CD4-positive, alpha-beta memory T cell (primary cell): Measurements from ENCODE around the gene KRT3. TPM values are rescaled to one million over a fixed set of nuclear protein-coding genes. Genes with fewer than 3 reads are reported as not detected.

Experiments used
- CTCF ChIA-PET: fragments of 350-600 bp; sonication (Branson Sonifier 250); formaldehyde crosslinking; loops from one replicate; lab custom pipeline; 2021; ENCODE audit warnings: inconsistent platforms; ENCODE audit not compliant: partially characterized antibody; lab: Charles Lee
- POLR2A ChIA-PET: fragments of 350-600 bp; sonication (Branson Sonifier 250); formaldehyde crosslinking; loops from one replicate; lab custom pipeline; 2021; ENCODE audit not compliant: partially characterized antibody; lab: Charles Lee
- DNase-seq, 5 donors: peaks; one replicate each; pipeline versions ENCODE4 v3.0.0 to v3.0.0-alpha.2; 2020 to 2022; ENCODE audit warnings: mixed read lengths in 1 of 5
- H3K27ac ChIP-seq: one replicate; pipeline ENCODE4 v1.7.0; 2013; ENCODE audit warnings: low read depth, low read length
- H3K27me3 ChIP-seq: 2 replicates; pipeline ENCODE4 v1.7.0; 2013; ENCODE audit warnings: mild to moderate bottlenecking, low read length, moderate library complexity; ENCODE audit not compliant: insufficient read depth
- H3K36me3 ChIP-seq: 2 replicates; pipeline ENCODE4 v1.7.0; 2013; ENCODE audit warnings: mild to moderate bottlenecking, low read length, moderate library complexity; ENCODE audit not compliant: insufficient read depth
- H3K4me1 ChIP-seq: 2 replicates; pipeline ENCODE4 v1.7.0; 2013; ENCODE audit warnings: mild to moderate bottlenecking, low read length, moderate library complexity; ENCODE audit not compliant: insufficient read depth
- H3K4me3 ChIP-seq, 2 donors: one replicate each; pipeline ENCODE4 v1.7.0; 2013; ENCODE audit warnings: low read length in 2 of 2, mild to moderate bottlenecking in 1 of 2
- H3K9me3 ChIP-seq, 2 donors: one replicate each; pipeline ENCODE4 v1.7.0; 2013; ENCODE audit warnings: low read length in 2 of 2, control low read depth in 1 of 2; ENCODE audit not compliant: control insufficient read depth in 1 of 2
- H3K27ac Mint-ChIP-seq, 7 donors: one replicate each; pipeline ENCODE4 v1.8.0; 2020 to 2021; ENCODE audit warnings: mixed read lengths in 7 of 7, mild to moderate bottlenecking in 6 of 7, inconsistent platforms in 3 of 7, moderate library complexity in 3 of 7
- H3K27me3 Mint-ChIP-seq, 2 donors: one replicate each; pipeline ENCODE4 v1.8.0; 2020 to 2021; ENCODE audit warnings: mixed read lengths in 2 of 2
- H3K36me3 Mint-ChIP-seq, 2 donors: one replicate each; pipeline ENCODE4 v1.8.0; 2020 to 2021; ENCODE audit warnings: mixed read lengths in 2 of 2, inconsistent platforms in 1 of 2, mild to moderate bottlenecking in 1 of 2
- H3K4me1 Mint-ChIP-seq, 4 donors: one replicate each; pipeline ENCODE4 v1.8.0; 2020 to 2021; ENCODE audit warnings: mixed read lengths in 4 of 4, mild to moderate bottlenecking in 1 of 4
- H3K4me3 Mint-ChIP-seq, 8 donors: one replicate each; pipeline ENCODE4 v1.8.0; 2020 to 2021; ENCODE audit warnings: mixed read lengths in 8 of 8, mild to moderate bottlenecking in 7 of 8, moderate library complexity in 6 of 8, inconsistent platforms in 3 of 8
- H3K9me3 Mint-ChIP-seq, 8 donors: one replicate each; pipeline ENCODE4 v1.8.0; 2020 to 2021; ENCODE audit warnings: mixed read lengths in 8 of 8, mild to moderate bottlenecking in 5 of 8, inconsistent platforms in 3 of 8, moderate library complexity in 1 of 8
- intact Hi-C: fragments of 100-400 bp; cut with micrococcal nuclease; formaldehyde crosslinking; loops from one replicate; pipeline ENCODE4 v1.15.1; 2023
- polyA plus RNA-seq, 2 donors: library from polyadenylated mRNA; unstranded; fragments of 300-500 nt; fragmentation: Illumina TruSeq; gene quantifications; one replicate each; pipeline ENCODE4 v1.2.3, GENCODE V29; 2021
- total RNA-seq, 2 experiments: library from RNA; stranded (reverse); gene quantifications; one replicate each; pipeline ENCODE4 v1.2.3, GENCODE V29; 2021

KRT3 gene
- total and polyA plus RNA-seq, 4 experiments from 2014 or later = not detected

DNA sequence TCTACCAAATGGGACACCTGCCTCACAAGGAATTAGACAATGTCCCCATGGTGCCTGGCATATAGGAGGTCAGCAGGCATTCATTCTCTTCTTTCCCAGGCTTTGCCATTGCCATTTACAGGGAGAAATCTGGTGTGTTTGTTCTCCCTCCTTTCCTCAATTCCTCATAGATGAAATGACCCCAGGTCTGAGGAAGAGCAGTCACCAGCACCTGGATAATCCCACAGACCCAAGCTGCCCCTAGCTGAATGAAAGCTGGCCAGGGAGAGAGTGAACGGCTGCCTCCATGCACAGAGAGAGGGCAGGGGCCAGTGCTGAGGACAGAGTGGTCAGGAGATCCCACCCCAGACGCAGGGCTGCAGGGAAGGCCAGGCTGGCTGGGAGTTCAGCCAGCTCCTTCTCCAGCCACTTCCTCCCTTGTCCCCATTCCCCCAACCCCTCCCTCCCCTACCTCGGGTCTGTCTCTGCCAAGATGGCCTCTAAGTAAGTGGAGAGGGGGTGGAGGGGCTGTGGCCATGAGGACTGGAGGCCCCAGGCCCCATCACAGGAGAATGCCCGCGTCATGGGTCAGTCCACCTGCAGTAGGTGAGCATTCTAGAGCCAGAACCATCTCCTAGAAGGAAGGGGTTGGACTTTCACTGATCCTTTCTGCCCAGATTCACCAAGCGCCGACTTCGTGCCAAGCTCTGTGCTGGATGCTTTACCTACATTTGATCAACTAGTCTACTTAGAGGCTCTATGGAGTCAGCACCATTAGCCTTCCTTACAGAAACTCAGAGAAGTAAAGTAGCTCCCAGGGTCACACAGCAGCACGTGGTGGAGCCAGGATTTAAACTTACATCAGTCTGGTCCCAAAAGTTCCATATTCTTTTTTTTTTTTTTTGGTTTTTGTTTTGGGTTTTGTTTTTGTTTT, 20.0 kb upstream of the KRT3 start:
- Mint-ChIP-seq H3K4me3 (no peak overlapping the region), H3K9me3 (no peaks in the 10 kb centered on the region), H3K27ac (no peak overlapping the region), H3K27me3 (peaks cover 1 to 12% of the 10 kb centered on the region in 2 donors), H3K4me1 (peaks cover 0 to 9% (median 4%) of the 10 kb centered on the region in 4 donors), H3K36me3 (no peaks in the 10 kb centered on the region)
- POLR2A ChIA-PET = no interaction called here
- DNase-seq = no peak
- intact Hi-C loops = no loop called here
- Histone ChIP-seq H3K27ac (no peak overlapping the region), H3K4me1 (no peaks in the 10 kb centered on the region), H3K9me3 (no peaks in the 10 kb centered on the region), H3K4me3 (no peak overlapping the region), H3K27me3 (no peaks in the 10 kb centered on the region), H3K36me3 (no peaks in the 10 kb centered on the region)
- CTCF ChIA-PET = no interaction called here

DNA sequence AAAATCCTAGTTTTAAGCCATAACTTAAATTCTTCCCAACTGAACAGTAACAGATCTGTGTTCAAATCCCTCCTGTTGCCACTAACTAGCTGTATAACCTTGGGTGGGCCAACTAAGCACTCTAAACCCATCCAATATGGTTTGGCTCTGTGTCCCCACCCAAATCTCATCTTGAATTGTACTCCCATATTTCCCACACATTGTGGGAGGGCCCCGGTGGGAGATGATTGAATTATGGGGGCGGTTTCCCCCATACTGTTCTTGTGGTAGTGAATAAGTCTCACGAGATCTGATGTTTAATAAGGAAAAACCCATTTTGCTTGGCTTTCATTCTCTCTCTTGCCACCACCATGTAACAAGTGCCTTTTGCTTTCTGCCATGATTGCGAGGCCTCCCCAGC, 19.2 kb upstream of the KRT3 start:
- no peaks in the 10 kb centered on the region for H3K4me1 ChIP-seq
- POLR2A ChIA-PET = no interaction called here
- no peaks in the 10 kb centered on the region for H3K36me3 Mint-ChIP-seq

DNA sequence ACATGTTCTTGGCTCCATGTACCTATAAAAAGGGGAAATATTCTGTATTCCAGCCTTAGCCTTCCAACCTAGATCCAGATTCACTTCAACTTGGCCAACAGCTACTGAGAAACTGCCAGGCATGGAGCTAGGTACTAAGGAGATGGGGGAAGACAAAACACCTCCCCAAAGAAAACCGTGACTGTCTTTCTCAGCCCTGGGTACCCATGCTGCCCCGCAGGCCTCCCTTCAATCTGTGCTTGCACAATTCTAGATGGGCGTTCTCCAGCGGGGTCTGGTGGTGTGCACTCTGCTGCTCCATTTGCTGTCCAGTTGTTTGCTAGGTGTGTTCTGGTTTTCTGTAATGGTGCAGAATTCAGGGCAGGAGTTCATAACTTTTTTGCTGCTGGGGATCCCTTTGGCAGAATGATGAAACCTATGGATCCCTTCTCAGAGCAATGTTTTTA, 18.8 kb upstream of the KRT3 start:
- no peaks in the 10 kb centered on the region for H3K4me1 ChIP-seq
- H3K36me3 ChIP-seq = no peaks in the 10 kb centered on the region
- Mint-ChIP-seq H3K4me1 (peaks cover 0 to 9% (median 4%) of the 10 kb centered on the region in 4 donors), H3K27ac (no peak overlapping the region), H3K36me3 (no peaks in the 10 kb centered on the region), H3K27me3 (peaks cover 1 to 8% of the 10 kb centered on the region in 2 donors), H3K4me3 (no peak overlapping the region), H3K9me3 (no peaks in the 10 kb centered on the region)
- DNase-seq = no peak
- CTCF ChIA-PET = no interaction called here
- no peaks in the 10 kb centered on the region for H3K27me3 ChIP-seq
- no peaks in the 10 kb centered on the region for H3K9me3 ChIP-seq
- intact Hi-C loops = no loop called here
- POLR2A ChIA-PET = no interaction called here
- no peak overlapping the region for H3K27ac ChIP-seq
- H3K4me3 ChIP-seq = no peak overlapping the region

More for the DNA sequence above, 19.2 kb upstream of the KRT3 start:
- intact Hi-C loops = no loop called here
- DNase-seq = no peak
- no peaks in the 10 kb centered on the region for H3K36me3 ChIP-seq
- peaks cover 0 to 9% (median 4%) of the 10 kb centered on the region in 4 donors for H3K4me1 Mint-ChIP-seq
- H3K4me3 Mint-ChIP-seq = no peak overlapping the region
- H3K27me3 Mint-ChIP-seq = peaks cover 1 to 8% of the 10 kb centered on the region in 2 donors
- no peaks in the 10 kb centered on the region for H3K9me3 ChIP-seq
- no peak overlapping the region for H3K27ac ChIP-seq
- H3K27me3 ChIP-seq = no peaks in the 10 kb centered on the region
- H3K4me3 ChIP-seq = no peak overlapping the region
- CTCF ChIA-PET = no interaction called here
- H3K9me3 Mint-ChIP-seq = no peaks in the 10 kb centered on the region
- no peak overlapping the region for H3K27ac Mint-ChIP-seq

DNA sequence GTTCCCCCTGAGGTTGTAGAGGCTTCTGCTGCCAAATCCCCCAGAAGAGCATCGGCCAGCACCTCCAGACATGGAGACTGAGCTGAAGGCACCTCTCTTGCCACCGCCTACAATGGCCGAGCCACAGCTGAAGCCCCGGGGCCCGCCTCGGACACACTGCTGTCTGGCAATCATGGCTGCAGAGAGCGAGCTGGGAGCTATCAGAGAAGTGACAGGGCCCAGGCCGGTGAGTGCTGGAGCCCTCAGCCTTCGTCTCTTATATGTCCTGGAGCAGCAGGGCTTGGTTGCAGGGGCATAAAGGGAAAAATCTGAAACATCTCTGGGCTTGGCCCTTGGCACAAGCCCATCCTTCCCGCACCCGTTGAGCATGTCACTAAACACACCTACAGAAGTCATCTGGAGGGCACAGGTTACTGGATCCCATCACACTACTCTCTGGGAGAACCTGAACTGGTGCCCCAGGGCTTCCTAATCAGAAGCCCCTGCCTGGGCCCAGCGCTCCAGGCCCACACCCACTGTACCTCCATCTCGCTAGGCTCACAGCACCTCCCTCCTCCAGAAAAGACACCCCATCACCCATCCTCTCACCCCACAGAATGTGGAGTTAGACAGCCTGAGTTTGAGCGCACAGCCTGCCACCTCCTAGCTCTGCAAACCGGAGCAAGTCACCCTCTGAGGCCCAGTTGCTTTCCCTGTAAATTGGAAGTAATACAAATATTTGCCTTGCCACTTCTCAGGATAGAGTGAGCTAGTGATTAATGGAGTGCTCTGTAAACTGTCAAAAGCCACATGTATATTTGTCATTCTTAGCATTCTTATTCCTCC, 18.2 kb upstream of the KRT3 start, which contains the start of gene KRT4:
KRT4 (minus strand) TSS at position 232 of the 825 bp plus-strand sequence; CDS start at position 174, 58 bp downstream.
- Mint-ChIP-seq H3K9me3 (no peaks in the 10 kb centered on the region), H3K4me3 (no peak within 1 kb of the TSS), H3K27ac (no peak within 1 kb of the TSS), H3K27me3 (peaks cover 1 to 11% of the 10 kb centered on the region in 2 donors), H3K4me1 (peaks cover 0 to 9% (median 4%) of the 10 kb centered on the region in 4 donors), H3K36me3 (no peaks in the 10 kb centered on the region)
- ChIA-PET CTCF (no interaction called here), POLR2A (no interaction called here)
- DNase-seq = no peak
- no peaks in the 10 kb centered on the region for H3K4me1 ChIP-seq
- H3K9me3 ChIP-seq = no peaks in the 10 kb centered on the region
- no peak within 1 kb of the TSS for H3K4me3 ChIP-seq
- no peaks in the 10 kb centered on the region for H3K27me3 ChIP-seq
- intact Hi-C loops = no loop called here
- H3K27ac ChIP-seq = no peak within 1 kb of the TSS
- no peaks in the 10 kb centered on the region for H3K36me3 ChIP-seq

DNA sequence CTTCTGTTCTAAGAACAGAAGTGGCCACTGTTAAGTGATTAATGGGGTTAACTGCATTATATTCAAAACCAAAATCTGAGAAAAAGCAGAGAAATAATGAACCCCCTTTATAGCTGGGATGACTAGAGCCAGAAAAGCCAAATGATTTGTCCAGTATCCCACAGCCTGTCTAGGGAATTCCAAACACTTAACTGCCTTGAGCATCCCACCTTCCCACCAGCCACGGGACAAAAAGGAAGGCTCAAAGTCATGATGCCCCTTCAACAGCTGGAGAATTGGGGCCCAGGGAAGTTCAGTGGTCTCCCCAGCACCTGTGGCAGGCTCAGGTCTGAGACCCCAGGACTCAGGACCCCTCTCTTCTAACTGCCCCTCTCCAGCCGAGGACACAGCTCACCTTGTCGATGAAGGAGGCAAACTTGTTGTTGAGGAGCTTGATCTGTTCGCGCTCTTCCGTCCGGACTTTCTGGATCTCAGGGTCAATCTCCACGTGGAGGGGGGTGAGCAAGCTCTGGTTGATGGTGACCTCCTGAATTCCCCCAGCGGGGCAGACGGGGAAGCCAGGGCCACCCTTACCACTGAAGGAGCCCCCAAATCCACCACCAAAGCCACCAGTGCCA, 17.4 kb upstream of the KRT3 start:
- Mint-ChIP-seq H3K4me3 (no peak overlapping the region), H3K36me3 (no peaks in the 10 kb centered on the region), H3K9me3 (no peaks in the 10 kb centered on the region), H3K27me3 (peaks cover 1 to 12% of the 10 kb centered on the region in 2 donors), H3K27ac (no peak overlapping the region), H3K4me1 (peaks cover 0 to 9% (median 4%) of the 10 kb centered on the region in 4 donors)
- no peaks in the 10 kb centered on the region for H3K9me3 ChIP-seq
- CTCF ChIA-PET = no interaction called here
- H3K4me1 ChIP-seq = no peaks in the 10 kb centered on the region
- H3K27me3 ChIP-seq = no peaks in the 10 kb centered on the region
- no peak overlapping the region for H3K27ac ChIP-seq
- POLR2A ChIA-PET = no interaction called here
- intact Hi-C loops = no loop called here
- no peak overlapping the region for H3K4me3 ChIP-seq
- DNase-seq = no peak
- H3K36me3 ChIP-seq = no peaks in the 10 kb centered on the region

DNA sequence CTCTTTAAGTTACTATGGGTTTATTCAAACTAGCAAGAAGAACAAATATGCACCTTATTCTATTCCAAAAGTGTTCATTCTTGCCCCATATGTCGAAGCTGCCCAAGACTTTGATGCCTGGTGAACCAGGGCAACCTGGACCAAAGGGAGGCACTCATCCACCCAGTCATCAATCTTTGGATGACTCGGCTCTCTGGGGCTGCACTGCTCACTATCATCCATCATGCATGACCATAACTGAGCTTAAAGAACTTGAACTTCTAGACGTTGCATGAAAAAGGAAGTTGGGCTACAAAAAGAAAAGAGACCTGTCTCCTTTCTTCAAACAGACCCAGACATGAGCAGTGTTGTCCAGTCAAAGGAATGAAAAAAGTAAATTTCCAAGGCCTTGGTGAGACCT, 16.8 kb upstream of the KRT3 start:
- no peaks in the 10 kb centered on the region for H3K27me3 ChIP-seq
- H3K4me1 Mint-ChIP-seq = peaks cover 0 to 4% (median 2%) of the 10 kb centered on the region in 4 donors
- intact Hi-C loops = no loop called here
- no peaks in the 10 kb centered on the region for H3K4me1 ChIP-seq
- ChIA-PET POLR2A (no interaction called here), CTCF (no interaction called here)
- no peak for DNase-seq
- no peak overlapping the region for H3K27ac Mint-ChIP-seq
- H3K36me3 ChIP-seq = no peaks in the 10 kb centered on the region
- no peak overlapping the region for H3K27ac ChIP-seq
- no peaks in the 10 kb centered on the region for H3K9me3 Mint-ChIP-seq
- H3K4me3 Mint-ChIP-seq = no peak overlapping the region
- no peaks in the 10 kb centered on the region for H3K36me3 Mint-ChIP-seq
- H3K4me3 ChIP-seq = no peak overlapping the region
- peaks cover 0 to 10% of the 10 kb centered on the region in 2 donors for H3K27me3 Mint-ChIP-seq
- no peaks in the 10 kb centered on the region for H3K9me3 ChIP-seq

DNA sequence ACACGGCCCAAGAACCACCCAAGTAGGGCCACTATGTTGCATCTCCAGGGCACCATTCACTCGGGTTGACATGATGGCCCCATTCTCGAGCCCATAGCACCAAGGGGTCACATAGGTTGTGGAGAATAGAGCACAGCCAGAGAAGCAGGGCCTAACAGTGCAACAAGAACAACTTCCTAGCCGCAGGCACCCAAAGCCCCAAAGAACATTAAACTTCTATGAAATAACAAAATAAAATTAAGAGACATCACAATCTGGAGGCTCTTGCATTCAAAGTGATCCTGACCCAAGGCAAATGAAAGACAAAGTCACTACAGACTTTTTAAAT, 16.1 kb upstream of the KRT3 start:
- CTCF ChIA-PET = no interaction called here

More for the DNA sequence above, 16.1 kb upstream of the KRT3 start:
- Histone ChIP-seq H3K27ac (no peak overlapping the region), H3K4me1 (no peaks in the 10 kb centered on the region), H3K9me3 (no peaks in the 10 kb centered on the region), H3K36me3 (no peaks in the 10 kb centered on the region), H3K27me3 (no peaks in the 10 kb centered on the region), H3K4me3 (no peak overlapping the region)
- Mint-ChIP-seq H3K27ac (no peak overlapping the region), H3K4me3 (no peak overlapping the region), H3K27me3 (peaks cover 0 to 8% of the 10 kb centered on the region in 2 donors), H3K4me1 (no peaks in the 10 kb centered on the region), H3K9me3 (no peaks in the 10 kb centered on the region), H3K36me3 (no peaks in the 10 kb centered on the region)
- POLR2A ChIA-PET = no interaction called here
- no peak for DNase-seq
- intact Hi-C loops = no loop called here
